Keratinocyte (primary cell): ENCODE measurements around the gene TTC13.

Experiments used
- CTCF ChIP-seq, 3 experiments: IDR thresholded peaks in 1 of 3; conservative IDR thresholded peaks in 1 of 3; optimal IDR thresholded peaks in 1 of 3; 2 replicates in 2 of 3; 3 replicates in 1 of 3; pipeline versions ENCODE3 to v1.5.1; 2011; ENCODE audit warnings: low read length in 3 of 3, mild to moderate bottlenecking in 3 of 3, moderate library complexity in 2 of 3, control low read depth in 1 of 3, inconsistent platforms in 1 of 3; ENCODE audit not compliant: insufficient read depth in 2 of 3; ENCODE audit errors: extremely low read depth in 1 of 3
- EZH2 ChIP-seq: IDR thresholded peaks from one replicate; pipeline ENCODE4 v1.6.1; 2012; ENCODE audit warnings: inconsistent platforms, mild to moderate bottlenecking, low read length, moderate library complexity

- TF ChIP-seq CTCF (optimal IDR thresholded peaks at IDR 0.05 in 1 of 3, IDR thresholded peaks at IDR 0.05 in 1 of 3, conservative IDR thresholded peaks at IDR 0.05 in 1 of 3; ENCODE audit: extremely low read depth in 1 of 3, insufficient read depth in 2 of 3, low read length in 3 of 3): no peak
- TF ChIP-seq EZH2: no peak
Measured at GRCh38 chr1:230976360-230976759, 2.3 kb downstream of the TTC13 start.
